H9 (cell line): ENCODE data around the gene APBB2. TPM values are rescaled to one million over a fixed set of nuclear protein-coding genes. Genes with fewer than 3 reads are reported as not detected.
A peak's percentile ranks its signal among the peaks of the same experiment; 100 is the strongest.

Experiments used
- DNase-seq: peaks from one replicate; pipeline ENCODE4 v3.0.0-alpha.2; 2017
- H2AFZ ChIP-seq: one replicate; pipeline ENCODE4 v1.6.1; 2013; ENCODE audit warnings: mild to moderate bottlenecking, low read length, control low read depth, moderate library complexity
- H2AK5ac ChIP-seq: 2 replicates; pipeline ENCODE4 v1.6.1; 2013; ENCODE audit warnings: low read length, control low read depth, mixed read lengths; ENCODE audit not compliant: insufficient read length
- H2BK120ac ChIP-seq: one replicate; pipeline ENCODE4 v1.6.1; 2013; ENCODE audit warnings: low read depth, mild to moderate bottlenecking, low read length, control low read depth, inconsistent platforms; ENCODE audit not compliant: poor library complexity, severe bottlenecking
- H2BK12ac ChIP-seq: 2 replicates; pipeline ENCODE4 v1.6.1; 2013; ENCODE audit warnings: low read length, control low read depth, mixed read lengths, low read depth; ENCODE audit not compliant: insufficient read length
- H2BK15ac ChIP-seq: 2 replicates; pipeline ENCODE4 v1.6.1; 2013; ENCODE audit warnings: low read depth, low read length, control low read depth
- H2BK20ac ChIP-seq: one replicate; pipeline ENCODE4 v1.6.1; 2013; ENCODE audit warnings: low read depth, mild to moderate bottlenecking, low read length, control low read depth, inconsistent platforms; ENCODE audit not compliant: poor library complexity, severe bottlenecking
- H2BK5ac ChIP-seq: 2 replicates; pipeline ENCODE4 v1.6.1; 2013; ENCODE audit warnings: low read length, control low read depth, mixed read lengths; ENCODE audit not compliant: insufficient read length
- H3K14ac ChIP-seq: 2 replicates; pipeline ENCODE4 v1.6.1; 2013; ENCODE audit warnings: low read length, control low read depth; ENCODE audit not compliant: insufficient read depth
- H3K18ac ChIP-seq: 2 replicates; pipeline ENCODE4 v1.6.1; 2013; ENCODE audit warnings: low read depth, mild to moderate bottlenecking, mixed read lengths, low read length, control low read depth; ENCODE audit not compliant: insufficient read length
- H3K23ac ChIP-seq: 2 replicates; pipeline ENCODE4 v1.6.1; 2013; ENCODE audit warnings: low read length, control low read depth, mixed read lengths, low read depth; ENCODE audit not compliant: insufficient read length
- H3K23me2 ChIP-seq: 2 replicates; pipeline ENCODE4 v1.6.1; 2013; ENCODE audit warnings: low read depth, mild to moderate bottlenecking, mixed read lengths, low read length, control low read depth; ENCODE audit not compliant: insufficient read length, poor library complexity, severe bottlenecking
- H3K27ac ChIP-seq: 2 replicates; pipeline ENCODE4 v1.5.1; 2013; ENCODE audit warnings: low read length, control low read depth, mixed read lengths, low read depth; ENCODE audit not compliant: insufficient read length
- H3K27me3 ChIP-seq: 2 replicates; pipeline ENCODE4 v1.6.1; 2013; ENCODE audit warnings: low read length, control low read depth, inconsistent platforms; ENCODE audit not compliant: insufficient read depth
- H3K4ac ChIP-seq: 2 replicates; pipeline ENCODE4 v1.6.1; 2013; ENCODE audit warnings: low read depth, mild to moderate bottlenecking, control low read depth, inconsistent platforms, low read length, moderate library complexity
- H3K4me1 ChIP-seq: 2 replicates; pipeline ENCODE4 v1.6.1; 2013; ENCODE audit warnings: low read length, control low read depth, inconsistent platforms; ENCODE audit not compliant: insufficient read depth
- H3K4me2 ChIP-seq: 2 replicates; pipeline ENCODE4 v1.6.1; 2013; ENCODE audit warnings: low read length, control low read depth, mixed read lengths; ENCODE audit not compliant: insufficient read length, insufficient read depth
- H3K56ac ChIP-seq: 2 replicates; pipeline ENCODE4 v1.6.1; 2013; ENCODE audit warnings: low read depth, mild to moderate bottlenecking, mixed read lengths, low read length, control low read depth; ENCODE audit not compliant: insufficient read length
- H3K79me1 ChIP-seq: 2 replicates; pipeline ENCODE4 v1.6.1; 2013; ENCODE audit warnings: low read depth, mild to moderate bottlenecking, moderate library complexity, low read length, control low read depth, inconsistent platforms; ENCODE audit not compliant: insufficient read depth, poor library complexity, severe bottlenecking
- H3K79me2 ChIP-seq: 2 replicates; pipeline ENCODE4 v1.6.1; 2013; ENCODE audit warnings: low read length, control low read depth, inconsistent platforms; ENCODE audit not compliant: insufficient read depth
- H3K9ac ChIP-seq: 2 replicates; pipeline ENCODE4 v1.6.1; 2013; ENCODE audit warnings: low read length, control low read depth, mixed read lengths; ENCODE audit not compliant: insufficient read length; ENCODE audit errors: extremely low read depth
- H3K9me3 ChIP-seq: one replicate; pipeline ENCODE4 v1.6.1; 2013; ENCODE audit warnings: low read depth, low read length, inconsistent platforms; ENCODE audit not compliant: control insufficient read depth
- H3T11ph ChIP-seq: one replicate; pipeline ENCODE4 v1.6.1; 2013; ENCODE audit warnings: mild to moderate bottlenecking, low read length, control low read depth, inconsistent platforms
- H4K20me1 ChIP-seq: one replicate; pipeline ENCODE4 v1.6.1; 2013; ENCODE audit not compliant: control insufficient read depth, insufficient read length, insufficient read depth
- H4K5ac ChIP-seq: 2 replicates; pipeline ENCODE4 v1.6.1; 2013; ENCODE audit warnings: low read depth, mild to moderate bottlenecking, mixed read lengths, low read length, control low read depth; ENCODE audit not compliant: insufficient read length
- H4K8ac ChIP-seq: replicated peaks from 2 replicates; pipeline ENCODE4 v1.6.1; 2013; ENCODE audit warnings: low read length, control low read depth, mixed read lengths, low read depth; ENCODE audit not compliant: insufficient read length
- H4K91ac ChIP-seq: 2 replicates; pipeline ENCODE4 v1.6.1; 2013; ENCODE audit warnings: low read depth, mild to moderate bottlenecking, moderate library complexity, mixed read lengths, low read length, control low read depth; ENCODE audit not compliant: insufficient read length
- H3K27ac Mint-ChIP-seq, 3 experiments: 2 replicates in 2 of 3; 3 replicates in 1 of 3; pipeline ENCODE4 v1.8.0; 2020 to 2021; ENCODE audit warnings: mixed read lengths in 3 of 3, mild to moderate bottlenecking in 1 of 3, moderate library complexity in 1 of 3
- H3K27me3 Mint-ChIP-seq: 2 replicates; pipeline ENCODE4 v1.8.0; 2021; ENCODE audit warnings: low read depth, mild to moderate bottlenecking, moderate library complexity, mixed read lengths
- H3K36me3 Mint-ChIP-seq, 3 experiments: 2 replicates in 2 of 3; 3 replicates in 1 of 3; pipeline ENCODE4 v1.8.0; 2020 to 2021; ENCODE audit warnings: low read depth in 3 of 3, mixed read lengths in 3 of 3; ENCODE audit not compliant: insufficient read depth in 1 of 3
- H3K4me1 Mint-ChIP-seq, 2 experiments: 2 replicates each; pipeline ENCODE4 v1.8.0; 2020; ENCODE audit warnings: mixed read lengths in 2 of 2
- H3K4me3 Mint-ChIP-seq, 2 experiments: 2 replicates in 1 of 2; 3 replicates in 1 of 2; pipeline ENCODE4 v1.8.0; 2020 to 2021; ENCODE audit warnings: mild to moderate bottlenecking in 2 of 2, mixed read lengths in 2 of 2, moderate library complexity in 1 of 2
- H3K9me3 Mint-ChIP-seq, 2 experiments: 2 replicates in 1 of 2; 3 replicates in 1 of 2; pipeline ENCODE4 v1.8.0; 2020; ENCODE audit warnings: mild to moderate bottlenecking in 2 of 2, mixed read lengths in 2 of 2, moderate library complexity in 1 of 2
- CTCF ChIP-seq: fragments of 200-600 bp; sonication (generic); conservative IDR thresholded peaks from 3 replicates; pipeline ENCODE4 v1.8.0; 2021; ENCODE audit warnings: antibody characterized with exemption, mild to moderate bottlenecking
- WGBS: extraction: QIAGEN DNeasy Blood & Tissue Kit; methylation state at CpG from one replicate; pipeline ENCODE4 v1.1.7; 2013; ENCODE audit warnings: missing lambda C conversion rate, low lambda C conversion rate, mixed read lengths; ENCODE audit not compliant: insufficient read length; ENCODE audit errors: extremely low coverage; 5-methylcytosine and 5-hydroxymethylcytosine counted together
- total RNA-seq: library from RNA; stranded (reverse); gene quantifications from 2 replicates; pipeline ENCODE4 v1.2.1, GENCODE V29; 2021

Gene APBB2
- total RNA-seq, 1 experiment from 2014 or later, result 39.6 TPM

- H3K27me3 Mint-ChIP-seq, result no peaks in the 10 kb centered on the region
- Histone ChIP-seq H3K4me1 (0 out of 2 replicates have a peak, but pooled peaks cover 4% of the 10 kb centered on the region), H4K20me1 (no peaks in the 10 kb centered on the region), H3K9ac (no peak overlapping the region), H2AFZ (no peak overlapping the region), H3K56ac (no peak overlapping the region), H2BK12ac (no peak overlapping the region), H3K14ac (no peak overlapping the region), H3K4me2 (no peak overlapping the region), H2BK120ac (no peak overlapping the region), H3K23me2 (no peaks in the 10 kb centered on the region), H4K91ac (no peak overlapping the region), H2BK20ac (no peak overlapping the region), H4K8ac (no peak overlapping the region), H2BK5ac (no peak overlapping the region), H3K27ac (no peak overlapping the region), H3K27me3 (no peaks in the 10 kb centered on the region), H2BK15ac (no peak overlapping the region), H4K5ac (no peak overlapping the region), H3T11ph (no peak overlapping the region), H2AK5ac (no peak overlapping the region), H3K18ac (no peak overlapping the region), H3K79me2 (peaks cover 5% of the 10 kb centered on the region; the same call in 1 of the 2 replicates), H3K23ac (no peak overlapping the region), H3K79me1 (no peaks in the 10 kb centered on the region), H3K9me3 (no peaks in the 10 kb centered on the region), H3K4ac (no peak overlapping the region)
- WGBS, result no CpG with 5 or more reads among the region's 7 CpGs
- H3K27ac Mint-ChIP-seq, result peak overlapping the region in 2 of 3 experiments; percentile 73 to 95; a peak in 4 of 7 replicates
- TF ChIP-seq CTCF, result peak; percentile 94
- H3K4me3 Mint-ChIP-seq, result no peak overlapping the region
- H3K9me3 Mint-ChIP-seq, result no peaks in the 10 kb centered on the region
- H3K4me1 Mint-ChIP-seq, result peaks cover 20% of the 10 kb centered on the region in 2 experiments
- DNase-seq, result peak; percentile 96
- peaks cover 0 to 24% (median 6%) of the 10 kb centered on the region in 3 experiments; a peak in 6 of 7 replicates for H3K36me3 Mint-ChIP-seq
Observed at GRCh38 chr4:40840985-40841571, 373.3 kb downstream of the APBB2 start.
